Body of pancreas (tissue), 4 donors: ENCODE results near the gene HBA1. TPM values are rescaled to one million over a fixed set of nuclear protein-coding genes. Genes with fewer than 3 reads are reported as not detected.
A peak's percentile ranks its signal among the peaks of the same experiment; 100 is the strongest.
"Not testable (repeated sequence)": the region's sequence is repeated elsewhere in the genome, so short reads cannot be mapped to it uniquely, and the experiment has no call there.

Experiments
- ATAC-seq: fragments of 150-250 bp; one replicate; pipeline ENCODE4 v1.9.1; 2016
- DNase-seq, 4 donors: peaks; one replicate each; pipeline ENCODE4 v3.0.0-alpha.2; 2019
- H3K27ac ChIP-seq, 4 donors: fragments of 200-600 bp; sonication (generic); 1 replicate in 3 of 4; 2 replicates in 1 of 4; pipeline versions ENCODE4 v1.5.1 to v1.6.1; 2016 to 2019; ENCODE audit warnings: mild to moderate bottlenecking in 1 of 4, mixed read lengths in 1 of 4, moderate library complexity in 1 of 4
- H3K27me3 ChIP-seq, 2 donors: fragments of 200-600 bp; sonication (generic); one replicate each; pipeline ENCODE4 v1.6.0; 2016; ENCODE audit warnings: mild to moderate bottlenecking in 1 of 2
- H3K36me3 ChIP-seq, 2 donors: fragments of 200-600 bp; sonication (generic); replicated peaks in 1 of 2; 2 replicates each; pipeline ENCODE4 v1.5.1; 2016; ENCODE audit warnings: low read depth in 2 of 2; ENCODE audit not compliant: insufficient read depth in 1 of 2
- H3K4me1 ChIP-seq: fragments of 200-600 bp; sonication (generic); one replicate; pipeline ENCODE4 v1.6.0; 2016
- H3K4me3 ChIP-seq, 2 donors: fragments of 200-600 bp; sonication (generic); 1 replicate in 1 of 2; 2 replicates in 1 of 2; pipeline ENCODE4 v1.5.1; 2016 to 2019
- H3K9me3 ChIP-seq, 3 donors: fragments of 200-600 bp; sonication (generic); 1 replicate in 2 of 3; 2 replicates in 1 of 3; pipeline ENCODE4 v1.5.1; 2016
- CTCF ChIP-seq, 7 experiments: fragments of 450-650 bp in 4 of 7; fragments of 200-600 bp in 3 of 7; sonication (generic) in 3 of 7; IDR thresholded peaks; one replicate each; pipeline ENCODE4 v1.5.1; 2016 to 2019; ENCODE audit warnings: antibody characterized with exemption in 7 of 7
- POLR2A ChIP-seq, 3 donors: fragments of 450-650 bp; IDR thresholded peaks; one replicate each; pipeline ENCODE4 v1.6.1; 2016; ENCODE audit warnings: antibody characterized with exemption in 3 of 3, mild to moderate bottlenecking in 2 of 3
- WGBS, 2 donors: methylation state at CpG; one replicate each; pipeline ENCODE4 v1.1.5; 2017; 5-methylcytosine and 5-hydroxymethylcytosine counted together
- intact Hi-C: fragments of 100-400 bp; cut with DNase I; formaldehyde crosslinking; loops from one replicate; pipeline ENCODE4 v1.15.1; 2023
- total RNA-seq, 2 donors: library from RNA; depleted of rRNA; stranded (reverse); fragments of >200 nt; gene quantifications; one replicate each; pipeline ENCODE4 v1.1.0, GENCODE V29; 2016

Gene HBA1
- total RNA-seq, 2 donors from 2014 or later: not detected

GRCh38 chr16:154217-155030, 22.1 kb upstream of the HBA1 start:
- Histone ChIP-seq H3K9me3 (no peaks in the 10 kb centered on the region), H3K36me3 (no peaks in the 10 kb centered on the region), H3K27ac (no peak overlapping the region), H3K4me3 (peak overlapping the region; percentile 22 to 30), H3K4me1 (peaks cover 10% of the 10 kb centered on the region), H3K27me3 (no peaks in the 10 kb centered on the region)
- ATAC-seq (peak; percentile 43), DNase-seq (peak in 3 of 4 donors; percentile 14 to 36 (median 26))
- WGBS, 2 donors: 1 to 2% methylated on average over 23 to 40 of the region's 59 CpGs
- intact Hi-C loops: no loop called here
- TF ChIP-seq CTCF (IDR thresholded peaks at IDR 0.05) (no peak), POLR2A (IDR thresholded peaks at IDR 0.05) (no peak)

- no peak overlapping the region for H3K4me3 ChIP-seq
- no peaks in the 10 kb centered on the region for H3K27me3 ChIP-seq
- H3K27ac ChIP-seq: no peak overlapping the region
- TF ChIP-seq CTCF (IDR thresholded peaks at IDR 0.05): no peak
- TF ChIP-seq POLR2A (IDR thresholded peaks at IDR 0.05): no peak
- intact Hi-C loops: no loop called here
- WGBS, 2 donors: 52 to 54% methylated on average over 7 of the region's 7 CpGs
- peaks cover 10% of the 10 kb centered on the region for H3K4me1 ChIP-seq
- H3K9me3 ChIP-seq: no peaks in the 10 kb centered on the region
- DNase-seq: no peak
- ATAC-seq: no peak
- no peaks in the 10 kb centered on the region for H3K36me3 ChIP-seq
These were observed 21.5 kb upstream of the HBA1 start for GRCh38 chr16:155031-155398.

- 50 to 60% methylated on average over 6 of the region's 6 CpGs for WGBS, 2 donors
- ATAC-seq (no peak), DNase-seq (no peak)
- Histone ChIP-seq H3K27ac (no peak overlapping the region), H3K36me3 (no peaks in the 10 kb centered on the region), H3K4me3 (no peak overlapping the region), H3K9me3 (no peaks in the 10 kb centered on the region), H3K4me1 (peaks cover 9% of the 10 kb centered on the region), H3K27me3 (no peaks in the 10 kb centered on the region)
- intact Hi-C loops: no loop called here
- TF ChIP-seq CTCF (IDR thresholded peaks at IDR 0.05): no peak
- no peak for TF ChIP-seq POLR2A (IDR thresholded peaks at IDR 0.05)
These were observed 17.2 kb upstream of the HBA1 start for GRCh38 chr16:159136-159849.

DNA sequence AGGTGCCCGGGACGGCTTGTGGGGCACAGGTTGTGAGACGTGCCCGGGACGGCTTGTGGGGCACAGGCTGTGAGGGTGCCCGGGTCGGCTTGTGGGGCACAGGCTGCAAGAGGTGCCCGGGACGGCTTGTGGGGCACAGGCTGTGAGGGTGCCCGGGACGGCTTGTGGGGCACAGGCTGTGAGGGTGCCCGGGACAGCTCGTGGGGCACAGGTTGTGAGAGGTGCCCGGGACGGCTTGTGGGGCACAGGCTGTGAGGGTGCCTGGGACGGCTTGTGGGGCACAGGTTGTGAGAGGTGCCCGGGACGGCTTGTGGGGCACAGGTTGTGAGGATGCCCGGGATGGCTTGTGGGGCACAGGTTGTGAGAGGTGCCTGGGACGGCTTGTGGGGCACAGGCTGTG, 16.2 kb upstream of the HBA1 start:
- H3K9me3 ChIP-seq, DNase-seq, H3K4me1 ChIP-seq, H3K27me3 ChIP-seq, H3K27ac ChIP-seq, H3K36me3 ChIP-seq, intact Hi-C loops, ATAC-seq, H3K4me3 ChIP-seq: not testable (repeated sequence)
- 50 to 83% methylated on average over 2 to 17 of the region's 20 CpGs for WGBS, 2 donors

- no peak overlapping the region for H3K4me3 ChIP-seq
- ATAC-seq (no peak), DNase-seq (no peak)
- no peaks in the 10 kb centered on the region for H3K9me3 ChIP-seq
- 34 to 53% methylated on average over 10 to 17 of the region's 18 CpGs for WGBS, 2 donors
- no peaks in the 10 kb centered on the region for H3K36me3 ChIP-seq
- peaks cover 9% of the 10 kb centered on the region for H3K4me1 ChIP-seq
- intact Hi-C loops: no loop called here
- TF ChIP-seq POLR2A (IDR thresholded peaks at IDR 0.05): no peak
- no peak for TF ChIP-seq CTCF (IDR thresholded peaks at IDR 0.05)
- peaks cover 0 to 8% of the 10 kb centered on the region in 2 donors for H3K27me3 ChIP-seq
- no peak overlapping the region for H3K27ac ChIP-seq
These were observed 15.7 kb upstream of the HBA1 start for GRCh38 chr16:160691-161190.
